Lower lobe of right lung (tissue), 2 donors: ENCODE results near the gene MCM7. TPM values are rescaled to one million over a fixed set of nuclear protein-coding genes. Genes with fewer than 3 reads are reported as not detected.
"Not testable (repeated sequence)": the region's sequence is repeated elsewhere in the genome, so short reads cannot be mapped to it uniquely, and the experiment has no call there.

Experiments
- ATAC-seq, 2 donors: fragments of 200-7000 bp; cut with Tn5 transposase; one replicate each; pipeline ENCODE4 v1.9.1; 2020 to 2022; ENCODE audit warnings: mild to moderate bottlenecking in 2 of 2, moderate library complexity in 2 of 2
- DNase-seq: peaks from one replicate; pipeline ENCODE4 v3.0.0-alpha.2; 2020
- H3K27ac ChIP-seq: fragments of 200-600 bp; one replicate; pipeline ENCODE4 v1.8.0; 2022
- H3K27me3 ChIP-seq: fragments of 200-600 bp; one replicate; pipeline ENCODE4 v1.8.0; 2022; ENCODE audit warnings: low read depth
- H3K36me3 ChIP-seq: fragments of 200-600 bp; one replicate; pipeline ENCODE4 v1.8.0; 2022; ENCODE audit warnings: mild to moderate bottlenecking
- H3K4me1 ChIP-seq: fragments of 200-600 bp; one replicate; pipeline ENCODE4 v1.8.0; 2022
- H3K4me3 ChIP-seq: fragments of 200-600 bp; one replicate; pipeline ENCODE4 v1.8.0; 2022; ENCODE audit warnings: mild to moderate bottlenecking
- H3K9me3 ChIP-seq: fragments of 200-600 bp; one replicate; pipeline ENCODE4 v1.8.0; 2022
- intact Hi-C: fragments of 100-400 bp; cut with DNase I; formaldehyde crosslinking; loops from one replicate; pipeline ENCODE4 v1.11.0; 2022
- total RNA-seq: library from RNA; stranded (reverse); fragmentation: NEBNext Ultra II Directional; extraction: Animal tissue kit (Norgen Biotek cat#: 25700); gene quantifications from one replicate; pipeline ENCODE4 v1.2.1, GENCODE V29; 2021
- TF ChIP-seq, protein P1 (sequence below): fragments of 200-600 bp; IDR thresholded peaks from one replicate; pipeline ENCODE4 v1.8.0; 2022; ENCODE audit warnings: antibody characterized with exemption, mild to moderate bottlenecking
- donor health status: DM: no; HTN: yes; CAD: no; lungs with severe emphysema.

MCM7 gene
- total RNA-seq, 1 donor from 2014 or later = 48.0 TPM

DNA sequence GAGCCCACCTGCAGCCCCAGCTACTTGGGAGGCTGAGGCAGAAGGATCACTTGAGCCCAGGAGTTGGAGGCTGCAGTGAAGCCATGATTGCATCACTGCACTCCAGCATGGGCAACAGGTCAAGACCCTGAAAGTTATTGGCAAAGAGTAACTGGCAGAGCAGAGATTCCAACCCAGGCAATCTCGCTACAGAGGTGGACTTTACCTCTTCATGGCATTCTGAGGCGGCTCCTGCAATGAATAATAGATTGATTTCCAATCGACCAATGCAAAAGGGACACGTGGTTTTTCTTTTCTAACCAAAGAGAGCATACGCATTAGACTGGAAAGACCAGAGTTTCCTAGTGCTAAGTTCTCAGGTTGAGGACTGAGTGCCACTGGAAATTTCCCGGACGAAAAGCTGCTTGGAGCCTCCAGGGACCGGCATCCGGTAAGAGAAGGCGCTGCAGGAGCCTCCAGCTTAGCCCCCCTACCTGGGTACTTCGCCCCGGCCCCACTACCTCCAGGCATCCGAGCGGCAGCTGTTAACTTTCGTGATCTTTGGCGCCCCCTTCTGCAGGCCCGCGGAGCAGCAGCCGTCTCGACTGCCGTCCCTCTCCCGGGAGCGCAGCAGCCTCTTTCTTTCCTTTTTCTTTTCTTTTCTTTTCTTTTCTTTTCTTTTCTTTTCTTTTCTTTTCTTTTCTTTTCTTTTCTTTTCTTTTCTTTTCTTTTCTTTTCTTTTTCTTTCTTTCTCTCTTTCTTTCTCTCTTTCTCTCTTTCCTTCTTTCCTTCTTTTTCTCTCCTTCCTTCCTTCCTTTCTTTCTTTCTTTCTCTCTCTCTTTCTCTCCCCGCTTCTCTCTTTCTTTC is 29.6 kb upstream of the MCM7 start:
- H3K4me3 ChIP-seq = no peak overlapping the region
- no peak overlapping the region for H3K27ac ChIP-seq
- H3K9me3 ChIP-seq = no peaks in the 10 kb centered on the region
- DNase-seq (peak; percentile 82), ATAC-seq (no peak)
- H3K27me3 ChIP-seq = no peaks in the 10 kb centered on the region
- TF ChIP-seq, protein P1, sequence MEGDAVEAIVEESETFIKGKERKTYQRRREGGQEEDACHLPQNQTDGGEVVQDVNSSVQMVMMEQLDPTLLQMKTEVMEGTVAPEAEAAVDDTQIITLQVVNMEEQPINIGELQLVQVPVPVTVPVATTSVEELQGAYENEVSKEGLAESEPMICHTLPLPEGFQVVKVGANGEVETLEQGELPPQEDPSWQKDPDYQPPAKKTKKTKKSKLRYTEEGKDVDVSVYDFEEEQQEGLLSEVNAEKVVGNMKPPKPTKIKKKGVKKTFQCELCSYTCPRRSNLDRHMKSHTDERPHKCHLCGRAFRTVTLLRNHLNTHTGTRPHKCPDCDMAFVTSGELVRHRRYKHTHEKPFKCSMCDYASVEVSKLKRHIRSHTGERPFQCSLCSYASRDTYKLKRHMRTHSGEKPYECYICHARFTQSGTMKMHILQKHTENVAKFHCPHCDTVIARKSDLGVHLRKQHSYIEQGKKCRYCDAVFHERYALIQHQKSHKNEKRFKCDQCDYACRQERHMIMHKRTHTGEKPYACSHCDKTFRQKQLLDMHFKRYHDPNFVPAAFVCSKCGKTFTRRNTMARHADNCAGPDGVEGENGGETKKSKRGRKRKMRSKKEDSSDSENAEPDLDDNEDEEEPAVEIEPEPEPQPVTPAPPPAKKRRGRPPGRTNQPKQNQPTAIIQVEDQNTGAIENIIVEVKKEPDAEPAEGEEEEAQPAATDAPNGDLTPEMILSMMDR = peak; percentile 87
- peaks cover 23% of the 10 kb centered on the region for H3K4me1 ChIP-seq
- no peaks in the 10 kb centered on the region for H3K36me3 ChIP-seq
- intact Hi-C loops = no loop called here

DNA sequence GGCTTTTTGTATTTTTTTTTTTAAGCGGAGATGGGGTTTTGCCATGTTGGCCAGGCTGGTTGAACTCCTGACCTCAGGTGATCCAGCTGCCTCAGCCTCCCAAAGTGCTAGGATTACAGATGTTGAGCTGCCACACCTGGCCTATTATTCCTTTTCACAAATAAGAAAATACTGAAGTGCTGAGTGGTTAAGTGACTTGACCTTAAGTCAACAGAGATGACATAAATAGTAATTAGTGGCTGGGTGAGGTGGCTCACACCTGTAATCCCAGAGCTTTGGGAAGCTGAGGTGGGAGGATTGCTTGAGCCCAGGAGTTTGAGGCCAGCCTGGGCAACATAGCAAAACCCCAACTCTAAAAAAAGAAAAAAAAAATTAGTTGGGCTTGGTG is 29.0 kb upstream of the MCM7 start:
- peaks cover 29% of the 10 kb centered on the region for H3K4me1 ChIP-seq
- intact Hi-C loops, H3K27ac ChIP-seq, DNase-seq, H3K27me3 ChIP-seq, ATAC-seq, H3K9me3 ChIP-seq, H3K4me3 ChIP-seq, H3K36me3 ChIP-seq: not testable (repeated sequence)

DNA sequence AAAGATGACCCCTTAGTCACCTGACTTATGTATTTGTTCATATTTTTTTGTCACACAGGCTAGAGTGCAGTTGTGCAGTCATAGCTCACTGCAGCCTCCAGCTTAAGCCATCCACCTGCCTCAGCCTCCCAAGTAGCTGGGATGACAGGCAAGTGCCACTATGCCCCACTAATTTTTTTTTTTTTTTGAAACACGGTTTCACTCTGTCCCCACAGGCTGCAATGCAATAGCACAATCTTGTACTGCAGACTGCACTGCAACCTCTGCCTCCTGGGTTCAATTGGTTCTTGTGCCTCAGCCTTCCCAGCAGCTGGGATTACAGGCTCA is 27.4 kb upstream of the MCM7 start:
- Histone ChIP-seq H3K4me3 (no peak overlapping the region), H3K27me3 (no peaks in the 10 kb centered on the region), H3K27ac (no peak overlapping the region), H3K9me3 (no peaks in the 10 kb centered on the region), H3K4me1 (peaks cover 36% of the 10 kb centered on the region), H3K36me3 (no peaks in the 10 kb centered on the region)
- intact Hi-C loops = no loop called here
- DNase-seq = no peak
- TF ChIP-seq, protein P1 = no peak
- ATAC-seq = no peak

DNA sequence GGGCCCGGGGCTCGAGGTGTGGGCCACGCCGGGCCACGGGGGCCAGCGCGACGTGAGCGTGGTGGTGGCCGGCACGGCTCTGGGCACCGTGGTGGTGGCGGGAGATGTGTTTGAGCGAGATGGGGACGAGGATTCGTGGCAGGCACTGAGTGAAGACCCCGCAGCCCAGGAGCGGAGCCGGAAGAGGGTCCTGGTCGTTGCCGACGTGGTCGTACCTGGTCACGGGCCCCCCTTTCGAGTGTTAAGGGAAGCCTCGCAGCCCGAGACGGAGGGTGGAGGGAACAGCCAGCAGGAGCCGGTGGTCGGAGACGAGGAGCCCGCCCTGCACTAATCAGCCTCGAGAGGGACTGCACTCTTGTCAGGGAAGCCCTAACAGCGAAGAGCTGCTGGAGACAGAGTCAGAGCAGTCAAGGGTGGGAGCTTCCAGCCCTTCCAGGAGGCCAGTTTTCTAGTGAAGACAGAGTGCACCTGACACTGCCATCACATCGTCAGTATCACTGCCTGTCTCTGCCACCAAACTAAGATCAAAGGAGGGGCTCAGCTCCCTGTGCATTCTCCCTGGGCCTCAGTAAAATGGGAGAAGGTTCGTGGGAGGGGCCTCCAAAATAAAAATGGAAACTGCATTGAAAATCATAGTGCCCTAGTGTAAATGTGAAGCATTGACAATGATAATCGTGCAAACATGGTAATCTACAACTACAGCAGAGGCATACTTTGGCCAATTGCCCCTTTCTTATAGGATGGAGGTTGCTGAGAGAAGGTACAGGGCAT is 26.9 kb upstream of the MCM7 start:
- Histone ChIP-seq H3K9me3 (no peaks in the 10 kb centered on the region), H3K27ac (peak overlapping the region; percentile 90), H3K4me3 (peak overlapping the region; percentile 81), H3K27me3 (no peaks in the 10 kb centered on the region), H3K4me1 (peaks cover 36% of the 10 kb centered on the region), H3K36me3 (no peaks in the 10 kb centered on the region)
- TF ChIP-seq, protein P1 = no peak
- ATAC-seq (peak; percentile 4 to 5), DNase-seq (no peak)
- intact Hi-C loops = no loop called here

DNA sequence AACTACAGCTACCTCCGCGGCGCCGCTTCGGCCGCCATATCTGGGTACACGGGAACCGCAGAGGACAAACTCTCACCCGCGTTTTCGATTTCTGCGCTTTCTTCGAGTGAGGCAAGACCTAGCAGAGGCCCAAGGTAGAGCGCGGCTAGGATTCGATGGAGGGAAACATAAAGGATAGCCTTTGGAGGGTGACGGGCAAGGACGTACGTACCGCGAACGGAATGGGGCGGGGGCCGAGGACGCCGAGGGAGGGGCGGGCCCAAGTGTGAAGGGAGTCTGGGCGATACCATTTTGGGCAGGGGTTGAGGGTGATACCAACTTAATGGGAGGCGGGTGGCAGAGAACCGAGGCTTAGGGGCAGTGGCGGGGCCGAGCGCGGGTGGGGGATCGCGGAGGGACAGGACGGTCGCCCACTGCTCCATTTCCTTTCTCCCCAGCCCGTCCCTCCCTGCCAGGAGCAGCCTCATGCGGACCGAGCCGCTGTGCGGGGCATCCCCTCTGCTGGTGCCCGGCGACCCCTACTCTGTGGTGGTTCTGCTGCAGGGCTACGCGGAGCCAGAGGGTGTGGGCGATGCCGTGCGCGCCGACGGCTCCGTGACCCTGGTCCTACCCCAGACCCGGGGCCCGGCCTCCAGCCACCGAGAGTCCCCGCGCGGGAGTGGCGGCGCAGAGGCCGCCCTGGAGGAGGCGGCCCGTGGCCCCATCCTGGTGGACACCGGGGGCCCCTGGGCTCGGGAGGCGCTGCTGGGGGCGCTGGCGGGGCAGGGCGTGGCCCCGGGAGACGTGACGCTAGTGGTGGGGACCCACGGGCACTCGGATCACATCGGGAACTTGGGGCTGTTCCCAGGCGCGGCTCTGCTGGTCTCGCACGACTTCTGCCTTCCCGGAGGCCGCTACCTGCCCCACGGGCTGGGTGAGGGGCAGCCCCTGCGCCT is 26.0 kb upstream of the MCM7 start, which contains the start of gene MBLAC1:
MBLAC1 (plus strand) TSS at position 37 of the 935 bp plus-strand sequence; CDS start at position 466, 429 bp downstream.
- Histone ChIP-seq H3K4me3 (peak within 1 kb of the TSS; percentile 81), H3K4me1 (peaks cover 36% of the 10 kb centered on the region), H3K27me3 (no peaks in the 10 kb centered on the region), H3K9me3 (no peaks in the 10 kb centered on the region), H3K27ac (peak within 1 kb of the TSS; percentile 90), H3K36me3 (no peaks in the 10 kb centered on the region)
- DNase-seq (peak; percentile 88), ATAC-seq (peak; percentile 97)
- intact Hi-C loops = no loop called here
- TF ChIP-seq, protein P1 = no peak
